Epithelial cell of prostate (primary cell): ENCODE measurements around the gene GRB10.
A peak's percentile ranks its signal among the peaks of the same experiment; 100 is the strongest.

Experiments
- DNase-seq: peaks from one replicate; pipeline ENCODE4 v3.0.0-alpha.2; 2011; ENCODE audit warnings: low read depth, low spot score
- H3K27ac ChIP-seq: fragments of 450-650 bp; 2 replicates; pipeline ENCODE4 v1.5.1; 2017; ENCODE audit warnings: mild to moderate bottlenecking

Gene GRB10

DNA sequence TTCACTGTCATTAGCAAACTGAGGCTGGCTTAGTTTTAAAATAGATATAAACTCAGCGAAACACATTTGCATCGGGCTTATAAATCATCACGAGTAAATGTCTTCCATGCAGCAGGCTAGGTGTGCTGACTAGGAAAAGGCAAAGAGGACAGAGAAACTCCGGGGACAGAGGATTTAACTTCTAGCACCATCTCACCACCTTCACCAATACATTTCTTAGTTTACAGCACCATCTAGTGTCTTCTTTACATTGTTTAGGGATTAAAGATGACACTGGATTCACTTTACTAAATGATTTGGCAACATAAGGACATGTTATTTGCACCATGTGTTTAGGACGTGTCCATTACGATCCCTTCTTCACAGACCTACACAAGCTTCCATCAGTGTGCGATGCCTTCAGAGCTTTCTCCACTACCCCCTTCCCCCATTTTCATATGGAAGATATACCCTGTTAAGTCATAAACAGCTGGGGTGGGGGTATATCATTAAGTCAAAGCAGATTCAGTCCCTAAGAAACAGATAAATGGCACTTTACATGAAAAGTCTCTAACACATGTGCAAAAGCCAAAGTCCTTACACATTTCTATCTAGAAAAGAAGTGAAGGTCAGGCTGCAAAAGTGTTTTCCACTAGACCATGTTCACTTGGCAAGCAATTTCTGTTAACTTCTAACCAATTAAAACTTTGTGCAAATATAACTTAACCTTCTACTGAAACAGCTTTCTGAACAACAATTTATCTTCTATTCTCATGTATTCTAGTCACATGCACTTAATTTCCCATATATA is 103.3 kb downstream of the GRB10 start:
- DNase-seq = no peak
- H3K27ac ChIP-seq = no peak overlapping the region

DNA sequence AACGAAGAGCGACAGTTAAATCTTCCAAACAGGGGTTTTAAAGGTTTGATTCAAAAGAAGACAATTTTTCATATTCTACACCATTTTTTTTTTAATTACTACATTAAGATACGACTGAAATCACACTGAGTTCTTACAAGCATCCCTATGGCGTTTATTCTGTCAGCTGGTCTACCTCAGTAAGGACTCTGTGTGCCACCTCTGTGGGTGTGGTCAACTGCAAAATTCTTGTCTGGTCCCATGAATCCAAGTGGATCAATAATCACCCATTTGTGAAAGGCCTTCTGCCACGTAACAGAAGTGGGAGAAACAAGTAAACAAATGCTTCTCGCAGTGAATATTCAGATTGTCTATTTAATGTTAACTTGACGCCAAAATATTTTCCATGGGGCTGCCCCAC is 104.1 kb downstream of the GRB10 start:
- no peak for DNase-seq

DNA sequence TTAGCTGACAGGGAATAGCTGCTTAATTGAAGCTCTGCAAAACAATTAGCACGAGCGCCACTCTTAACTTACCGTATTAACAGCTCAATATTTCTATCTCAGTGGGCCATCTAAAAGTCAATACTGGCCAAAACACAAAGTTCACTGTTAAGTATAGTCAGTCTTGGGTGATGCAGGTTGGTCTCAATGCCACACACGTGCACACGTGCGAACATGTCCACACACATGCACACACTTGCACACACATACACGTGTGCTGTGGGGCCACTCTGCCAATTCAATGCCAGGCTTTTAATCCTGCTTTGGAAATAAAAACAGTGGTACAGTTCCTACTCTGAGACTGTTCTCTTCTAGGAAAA is 105.1 kb downstream of the GRB10 start:
- H3K27ac ChIP-seq = no peak overlapping the region
- DNase-seq = no peak

More for the DNA sequence above, 104.1 kb downstream of the GRB10 start:
- no peak overlapping the region for H3K27ac ChIP-seq

DNA sequence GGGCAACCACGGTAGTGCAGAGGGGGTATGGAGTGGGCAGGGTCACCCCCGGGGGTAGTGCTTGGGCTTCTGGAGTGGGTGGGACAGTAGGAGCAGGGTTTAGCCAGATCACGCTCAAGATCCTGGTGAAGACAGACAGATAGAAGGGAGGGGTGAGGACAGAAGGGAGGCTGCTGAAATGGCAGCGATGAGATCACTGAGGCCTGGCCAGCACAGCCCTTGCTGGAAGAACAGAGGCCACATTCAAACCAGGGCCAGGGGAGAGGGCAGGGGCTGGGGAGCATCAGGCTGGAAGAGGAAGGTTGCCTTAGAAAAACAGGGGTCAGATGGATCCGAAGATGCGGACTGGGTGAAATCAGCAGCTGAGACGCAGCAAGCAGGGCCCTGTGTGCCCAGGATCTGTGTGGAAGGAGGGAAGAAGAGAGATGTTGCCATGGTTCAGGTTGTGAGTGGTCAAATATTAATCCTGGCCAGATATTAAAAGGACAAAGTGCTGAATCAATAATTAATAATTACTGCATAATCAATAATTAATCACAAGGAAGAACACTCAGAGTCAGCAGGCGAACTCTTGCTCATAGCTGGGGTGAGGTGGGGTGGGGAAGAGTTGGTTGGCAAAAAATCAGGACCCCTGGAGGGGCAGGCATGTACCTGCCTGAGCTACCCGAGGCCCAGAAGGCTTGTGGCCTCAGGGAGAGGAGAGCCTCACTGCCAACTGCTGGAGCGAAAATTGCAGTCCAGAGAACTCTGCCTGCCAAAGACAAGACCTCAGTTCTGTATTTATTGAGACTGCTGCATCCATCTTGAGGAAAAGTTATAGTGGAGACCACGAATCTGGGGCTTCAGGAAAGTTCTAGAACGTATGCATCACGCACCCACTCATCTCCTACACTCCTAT is 105.7 kb downstream of the GRB10 start:
- no peak for DNase-seq
- H3K27ac ChIP-seq = no peak overlapping the region

DNA sequence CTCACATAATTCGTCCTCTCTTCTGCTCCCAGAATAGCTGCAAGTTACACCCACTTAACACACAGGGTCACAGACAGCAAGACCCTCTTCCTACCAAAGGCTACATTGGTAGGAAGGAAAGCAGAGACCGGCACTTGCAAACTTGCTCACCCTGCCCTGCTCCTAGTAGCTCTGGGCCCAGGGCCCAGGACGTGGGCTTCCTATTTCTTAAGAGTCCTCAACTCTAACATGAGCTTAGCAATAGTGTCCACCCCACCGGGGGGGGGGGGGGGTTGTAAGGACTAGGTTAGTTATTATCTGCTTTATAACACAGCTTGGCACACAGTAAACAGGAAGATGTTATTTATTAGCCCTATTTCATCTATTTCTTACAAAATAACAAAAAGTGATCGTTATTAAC is 106.6 kb downstream of the GRB10 start:
- no peak overlapping the region for H3K27ac ChIP-seq
- DNase-seq = no peak

DNA sequence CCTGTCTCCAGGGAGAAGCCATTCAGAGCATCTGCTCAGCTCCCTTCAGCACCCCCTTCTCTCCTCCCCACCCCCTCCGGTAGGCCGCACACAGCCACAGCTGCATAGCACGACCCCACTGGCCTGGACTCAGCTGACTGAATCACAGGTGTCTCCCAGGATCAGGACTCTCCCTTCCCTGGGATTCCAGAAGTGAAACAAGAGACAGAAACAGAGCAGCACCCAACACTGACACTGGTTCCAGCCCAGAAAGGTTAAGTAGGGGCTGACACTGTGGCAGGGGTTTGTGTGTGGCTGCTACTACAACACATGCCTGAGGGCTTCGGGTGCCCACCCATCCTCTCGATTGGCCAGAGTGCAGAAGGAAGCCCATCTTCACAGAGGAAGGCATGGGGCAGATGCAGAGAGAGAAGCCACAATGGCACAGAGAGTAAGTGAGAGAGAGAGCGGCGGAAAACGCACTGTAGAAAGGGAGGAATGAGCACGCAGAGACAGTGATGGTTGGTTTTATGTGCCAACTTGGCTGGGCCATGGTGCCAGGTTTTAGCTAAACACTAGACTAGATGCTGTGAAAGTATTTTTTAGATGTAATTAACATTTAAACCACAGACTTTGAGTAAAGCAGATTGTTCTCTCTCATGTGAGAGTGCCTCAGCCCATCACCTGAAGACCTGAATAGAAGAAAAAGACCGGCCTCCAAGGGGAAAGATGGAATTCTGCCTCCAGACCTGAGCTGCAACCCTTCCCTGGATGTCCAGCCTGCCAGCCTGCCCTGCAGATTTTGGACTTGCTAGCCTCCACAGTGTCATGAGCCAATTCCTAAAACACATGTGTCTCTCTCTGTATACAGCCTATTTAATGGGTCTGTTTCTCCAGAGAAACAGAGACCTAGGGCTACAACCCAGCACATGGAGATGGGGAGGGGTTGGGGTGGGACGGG is 107.5 kb downstream of the GRB10 start:
- DNase-seq = no peak
- H3K27ac ChIP-seq = no peak overlapping the region

DNA sequence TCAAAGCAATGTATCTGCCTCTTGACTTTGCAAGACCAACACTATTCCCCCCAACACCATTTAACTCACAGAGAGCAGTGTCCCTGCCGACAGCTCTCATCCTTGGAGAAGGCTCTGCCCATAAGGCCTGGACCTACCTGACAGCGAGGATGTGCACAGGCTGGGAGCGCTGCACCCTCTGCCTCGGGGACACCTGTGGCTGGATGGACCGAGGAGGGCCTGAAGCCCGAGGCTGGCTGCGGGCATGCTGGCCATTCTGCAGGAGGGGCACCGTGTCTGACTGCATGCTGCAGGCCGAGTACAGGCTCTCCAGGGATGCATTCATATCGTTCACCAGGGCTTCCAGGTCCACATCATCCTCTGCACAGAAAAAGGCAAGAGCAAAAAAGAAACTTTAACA is 108.4 kb downstream of the GRB10 start:
- no peak for DNase-seq

DNA sequence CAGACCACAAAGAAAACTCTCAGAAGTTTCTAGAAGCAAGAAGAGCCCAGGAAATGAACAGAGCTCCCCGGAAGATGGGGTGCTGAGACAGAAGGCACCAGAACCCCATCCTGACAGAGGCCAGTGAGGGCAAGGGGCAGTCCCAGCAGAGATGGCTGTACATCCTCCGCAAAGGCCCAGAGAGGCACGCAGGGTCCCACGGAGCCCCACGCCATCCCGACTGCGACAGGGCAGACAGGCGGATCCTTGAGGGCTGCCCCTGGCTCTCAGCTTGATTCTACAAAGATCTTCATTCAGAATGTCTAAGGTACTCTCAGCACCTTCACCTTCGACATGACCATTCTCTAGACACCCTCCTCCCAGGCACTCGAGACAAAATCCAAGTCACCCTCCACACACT is 109.6 kb downstream of the GRB10 start:
- DNase-seq = no peak
- H3K27ac ChIP-seq = no peak overlapping the region

More for the DNA sequence above, 108.4 kb downstream of the GRB10 start:
- H3K27ac ChIP-seq = no peak overlapping the region

DNA sequence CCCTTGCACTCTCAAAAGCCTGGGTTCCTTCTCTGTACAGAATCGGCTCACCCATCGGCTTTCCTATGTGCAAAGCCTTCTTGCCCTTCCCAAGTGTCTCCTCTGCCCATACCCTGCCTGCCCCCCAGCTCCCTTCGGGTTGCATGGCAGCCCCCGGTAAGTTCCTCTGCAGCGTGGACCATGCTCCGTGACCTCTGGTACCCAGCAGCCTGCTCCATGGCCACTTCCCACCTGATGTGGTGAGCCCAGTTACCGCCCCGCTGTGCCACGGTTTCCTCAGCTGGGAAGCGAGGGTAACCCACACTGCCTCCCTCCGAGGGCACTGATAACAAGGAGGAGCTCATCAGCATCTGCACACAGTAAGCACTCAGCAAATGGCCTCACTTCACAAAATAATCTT is 110.7 kb downstream of the GRB10 start:
- no peak for DNase-seq

DNA sequence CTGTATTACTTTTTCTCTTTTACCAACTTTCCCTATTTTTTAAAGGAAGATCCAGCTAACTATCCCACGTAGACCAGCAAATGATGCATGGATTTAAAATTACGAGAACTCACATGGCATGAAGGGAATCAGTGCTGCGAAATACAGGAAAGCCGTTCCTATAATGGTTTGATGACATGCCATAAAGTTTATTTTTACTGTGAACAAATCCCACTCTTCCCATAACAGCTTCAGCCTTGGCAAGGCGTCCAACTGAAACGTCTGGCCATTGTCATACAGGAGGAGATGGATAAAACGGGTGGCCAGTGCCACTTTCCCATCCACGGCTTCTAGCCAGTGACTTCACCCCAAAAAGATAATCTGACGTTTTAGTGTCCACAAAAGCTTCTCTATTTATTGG is 111.3 kb downstream of the GRB10 start:
- H3K27ac ChIP-seq = no peak overlapping the region
- DNase-seq = no peak

More for the DNA sequence above, 110.7 kb downstream of the GRB10 start:
- no peak overlapping the region for H3K27ac ChIP-seq

DNA sequence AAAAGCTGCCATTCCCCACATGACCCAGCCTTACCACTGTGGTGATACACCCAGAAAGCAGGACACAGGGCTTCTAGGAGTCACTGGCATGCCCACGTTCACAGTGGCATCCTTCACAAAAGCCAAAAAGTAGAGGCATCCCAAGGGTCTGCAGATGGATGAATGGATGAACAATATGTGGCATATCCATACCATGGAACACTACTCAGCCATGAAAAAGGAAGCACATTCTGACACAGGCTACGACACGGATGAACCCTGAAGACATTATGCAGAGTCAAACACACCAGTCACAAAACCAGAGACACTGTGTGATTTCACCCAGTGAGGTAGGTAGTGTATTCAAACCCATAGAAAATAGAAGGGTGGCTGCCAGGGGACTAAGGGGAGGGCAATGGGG is 112.8 kb downstream of the GRB10 start:
- H3K27ac ChIP-seq = no peak overlapping the region
- DNase-seq = no peak

DNA sequence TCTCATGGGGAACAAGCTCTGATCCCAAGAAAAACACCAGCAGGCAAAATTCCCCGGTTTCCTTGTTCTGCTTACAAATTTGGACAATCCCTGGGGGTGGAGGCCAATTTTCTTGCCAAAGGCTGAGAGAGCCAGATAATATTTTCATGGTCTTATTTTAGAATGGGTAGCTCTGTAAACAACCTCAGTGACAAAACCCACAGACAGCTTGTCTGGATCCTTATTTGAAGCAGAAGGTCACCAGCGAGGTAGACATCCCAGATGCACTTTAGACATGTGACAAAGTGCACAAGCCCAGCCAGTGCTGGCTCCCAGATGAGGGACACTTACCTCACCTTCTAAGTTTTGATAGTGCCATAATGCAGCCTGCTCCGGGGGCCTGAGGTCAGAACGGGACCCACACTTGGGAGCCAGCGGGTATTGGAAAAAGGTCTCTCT is 114.9 kb downstream of the GRB10 start:
- H3K27ac ChIP-seq = no peak overlapping the region
- no peak for DNase-seq

DNA sequence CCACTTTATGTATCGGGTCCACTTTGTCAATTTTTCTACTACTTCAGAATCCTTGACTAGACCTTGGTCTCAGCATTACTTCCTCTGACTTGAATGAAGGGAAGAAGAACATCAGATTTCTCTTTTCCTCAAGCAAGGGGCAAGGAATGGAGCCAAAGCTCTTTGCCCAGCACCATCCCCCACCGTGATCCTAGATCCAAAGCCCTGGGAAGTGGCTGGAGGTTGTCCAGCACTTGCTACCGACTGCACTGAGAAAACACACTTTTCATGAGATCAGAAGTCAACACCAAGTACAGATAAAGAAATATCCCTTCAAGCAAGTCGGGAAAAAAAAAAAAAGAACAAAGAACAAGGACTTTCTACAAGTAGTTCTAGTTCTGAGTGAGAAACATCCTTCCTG is 115.4 kb downstream of the GRB10 start:
- no peak overlapping the region for H3K27ac ChIP-seq
- DNase-seq = no peak

DNA sequence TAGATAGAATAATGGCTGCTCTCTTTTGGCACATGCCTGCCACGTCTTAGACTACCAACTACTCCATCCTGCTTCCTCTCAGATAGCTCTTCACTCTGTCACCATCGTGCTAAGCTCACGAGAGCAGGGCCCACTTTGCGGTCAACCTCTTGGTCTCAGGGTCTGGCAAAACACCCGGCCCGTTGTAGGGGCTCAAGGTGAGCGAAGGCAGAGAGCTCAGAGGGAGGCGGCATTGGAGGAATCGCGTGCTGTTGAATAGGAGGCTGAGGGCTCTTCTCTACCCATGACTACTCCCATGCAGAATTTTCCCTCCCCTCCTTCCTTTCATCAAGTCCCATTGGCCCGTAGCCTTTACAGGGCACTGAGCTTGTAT is 116.6 kb downstream of the GRB10 start:
- H3K27ac ChIP-seq = no peak overlapping the region
- no peak for DNase-seq

DNA sequence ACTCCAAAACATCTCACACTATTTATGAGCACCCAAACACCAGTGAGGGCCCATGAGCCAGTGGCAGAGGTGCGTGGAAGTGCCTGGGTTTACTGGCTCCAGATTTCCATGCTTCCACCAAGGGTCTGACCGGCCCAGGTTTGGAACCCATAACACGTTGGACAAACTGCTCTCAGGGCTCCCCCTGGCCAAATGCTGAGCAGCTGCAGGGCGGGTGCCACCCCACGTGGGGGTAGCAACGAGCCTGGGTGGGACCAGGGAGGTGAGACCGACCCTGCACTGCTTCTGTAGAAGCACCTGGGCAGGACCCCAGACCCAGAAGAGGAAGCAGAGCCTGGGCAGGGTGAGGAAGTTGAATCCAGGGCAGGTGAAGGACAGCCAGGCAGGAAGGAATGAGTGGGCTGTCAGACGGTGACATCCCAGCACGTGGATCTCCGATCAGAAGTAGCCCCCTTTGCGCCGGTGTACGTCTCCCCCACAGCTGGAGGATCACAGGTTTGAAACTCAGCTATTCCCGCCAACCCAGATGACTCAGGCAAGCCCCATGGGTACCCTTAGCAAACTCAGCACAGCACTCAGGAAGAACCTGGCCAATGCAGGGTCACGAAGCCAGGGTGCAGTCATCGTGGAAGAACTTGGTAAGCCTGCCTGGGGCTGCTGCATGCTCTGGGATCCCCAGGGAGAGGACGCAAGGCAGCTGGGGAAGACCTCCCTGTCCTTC is 117.1 kb downstream of the GRB10 start:
- peak overlapping the region; percentile 34 for H3K27ac ChIP-seq

DNA sequence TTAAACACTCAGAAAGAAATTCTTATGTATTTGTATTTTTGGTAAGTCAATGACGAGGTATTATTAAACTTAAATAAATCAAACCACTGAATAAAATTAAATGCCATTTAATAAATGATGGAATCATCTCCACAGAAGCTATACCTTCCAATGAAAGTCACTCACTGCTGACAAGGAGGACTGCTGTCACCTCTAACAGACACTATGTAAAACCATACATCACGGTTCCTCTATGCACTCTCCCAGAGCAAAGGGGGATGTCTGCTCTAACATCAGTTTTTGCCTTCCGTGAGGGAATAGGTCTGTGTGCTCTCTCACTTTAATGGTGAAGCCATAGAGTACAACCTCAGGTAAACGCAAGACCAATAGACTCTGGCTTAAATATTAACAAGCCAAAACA is 117.8 kb downstream of the GRB10 start:
- H3K27ac ChIP-seq = peak overlapping the region; percentile 34
- DNase-seq = no peak

More for the DNA sequence above, 117.1 kb downstream of the GRB10 start:
- DNase-seq = no peak

DNA sequence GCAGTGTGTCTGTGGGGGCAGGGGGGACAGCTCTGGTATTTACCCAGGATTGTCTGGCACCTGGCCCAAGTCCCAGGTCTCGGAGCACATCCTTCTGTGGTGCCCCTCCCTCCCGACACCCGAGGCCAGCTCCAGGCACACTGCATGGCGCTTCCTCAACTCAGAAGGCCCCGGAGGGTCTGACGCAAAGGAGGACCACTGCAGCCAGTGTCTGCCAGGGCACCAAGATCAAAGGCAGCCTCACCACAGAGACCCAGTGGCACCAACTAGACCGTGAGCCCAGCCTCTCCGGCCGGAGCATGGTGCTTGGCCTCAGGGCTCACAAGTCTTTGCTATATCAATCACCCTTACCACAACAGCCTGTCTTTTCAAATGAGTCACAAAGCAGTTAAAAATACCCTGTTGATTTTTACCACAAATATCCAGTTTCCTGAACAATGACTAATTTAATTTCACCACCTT is 118.2 kb downstream of the GRB10 start:
- peak; percentile 73 for DNase-seq
- peak overlapping the region; percentile 34 for H3K27ac ChIP-seq

DNA sequence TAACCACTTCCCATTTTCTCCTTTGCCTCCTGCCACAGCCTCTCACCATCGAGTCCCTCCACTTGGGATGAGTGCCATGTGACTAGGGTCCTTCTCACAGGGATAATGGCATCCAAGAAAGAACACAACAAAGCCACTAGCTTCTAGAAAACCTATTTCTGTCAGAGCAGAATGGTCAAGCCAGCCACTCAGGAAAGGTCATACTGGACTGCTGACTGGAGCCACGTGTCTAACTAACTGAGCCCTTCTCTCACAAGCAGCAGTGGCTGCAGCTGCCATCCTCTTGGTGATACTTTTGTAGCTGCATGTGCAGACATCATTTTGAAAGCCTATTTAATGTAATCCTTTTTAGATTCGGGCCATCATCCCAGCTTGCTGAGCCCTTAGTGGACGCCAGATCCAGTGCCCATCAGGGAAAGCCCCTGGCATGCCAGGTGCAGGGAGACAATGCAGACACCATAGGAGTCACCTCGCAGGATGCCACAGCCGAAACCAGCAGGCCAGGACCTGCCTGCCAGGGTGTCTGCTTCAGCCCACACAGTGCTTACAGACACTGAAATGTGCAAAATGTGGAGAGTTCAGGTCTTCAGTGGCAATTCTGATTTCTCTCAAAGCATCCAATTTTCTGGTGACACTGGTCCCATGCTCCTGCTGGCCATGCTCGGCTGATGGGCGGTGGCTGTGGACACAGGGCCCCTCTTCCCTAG is 119.1 kb downstream of the GRB10 start:
- DNase-seq = peak; percentile 64
- H3K27ac ChIP-seq = peak overlapping the region; percentile 34

DNA sequence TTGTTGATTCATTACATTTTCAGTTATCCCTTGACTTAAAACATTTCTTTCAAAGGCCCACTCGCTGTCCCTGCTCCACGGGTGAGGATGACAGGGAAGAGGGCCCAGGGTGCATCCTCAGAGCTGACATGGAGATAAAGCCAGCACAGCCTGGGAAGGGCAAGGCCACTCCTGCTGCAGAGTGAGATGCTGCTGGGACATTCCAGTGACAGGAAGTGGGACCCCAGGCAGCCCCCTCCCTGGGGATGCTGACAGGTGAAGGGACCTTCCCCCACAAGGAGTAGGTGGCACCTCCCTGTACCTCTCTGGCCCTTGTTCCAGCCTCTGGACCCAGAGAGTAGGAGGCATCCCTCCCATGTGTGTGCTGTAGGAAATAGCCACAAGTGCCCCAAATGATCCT is 119.7 kb downstream of the GRB10 start:
- no peak overlapping the region for H3K27ac ChIP-seq
- DNase-seq = no peak
